ENCODE measurements around the gene CLMP.
A peak's percentile ranks its signal among the peaks of the same experiment; 100 is the strongest.
"Not testable (repeated sequence)": the region's sequence is repeated elsewhere in the genome, so short reads cannot be mapped to it uniquely, and the experiment has no call there.

CLMP gene

GRCh38 chr11:123216249-123216648 lies 21.2 kb upstream of the CLMP start:
- DNase-seq, result no peak

DNA sequence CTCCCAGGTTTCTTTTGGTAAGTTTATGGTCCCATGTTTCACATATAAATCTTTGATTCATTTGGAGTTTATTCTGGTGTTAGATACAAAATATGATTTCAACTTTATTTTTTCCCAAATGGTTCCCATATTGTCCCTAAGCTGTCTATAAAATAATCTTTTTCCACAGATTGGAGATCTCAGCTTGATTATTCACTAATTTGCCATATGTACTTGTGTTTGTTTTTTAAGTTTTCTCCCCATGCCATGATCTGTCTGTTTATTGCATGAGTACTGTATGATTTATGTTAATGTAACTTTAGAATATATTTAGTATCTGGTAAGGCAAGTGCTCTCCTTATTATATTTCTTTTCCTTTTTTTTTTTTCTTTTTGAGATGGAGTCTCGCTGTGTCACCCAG lies 19.9 kb upstream of the CLMP start:
- DNase-seq, result no peak

DNA sequence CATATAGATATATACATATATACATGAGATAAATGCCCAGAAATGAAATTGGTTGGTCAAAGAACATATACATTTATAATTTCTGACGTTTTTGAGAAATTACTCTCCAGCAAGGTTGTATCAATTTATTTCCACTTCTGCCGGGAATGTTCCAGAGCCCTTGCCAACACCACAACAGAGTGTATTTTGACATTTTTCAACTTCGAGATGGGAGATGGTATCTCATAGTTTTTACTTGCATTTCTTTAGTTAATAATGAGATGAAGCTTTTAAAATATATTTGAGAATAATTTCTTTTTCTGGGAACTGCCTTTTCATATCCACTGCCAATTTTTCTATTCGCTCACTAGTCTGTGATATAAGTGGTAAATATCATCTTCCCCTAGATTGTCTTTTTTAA lies 19.3 kb upstream of the CLMP start:
- DNase-seq, result no peak

DNA sequence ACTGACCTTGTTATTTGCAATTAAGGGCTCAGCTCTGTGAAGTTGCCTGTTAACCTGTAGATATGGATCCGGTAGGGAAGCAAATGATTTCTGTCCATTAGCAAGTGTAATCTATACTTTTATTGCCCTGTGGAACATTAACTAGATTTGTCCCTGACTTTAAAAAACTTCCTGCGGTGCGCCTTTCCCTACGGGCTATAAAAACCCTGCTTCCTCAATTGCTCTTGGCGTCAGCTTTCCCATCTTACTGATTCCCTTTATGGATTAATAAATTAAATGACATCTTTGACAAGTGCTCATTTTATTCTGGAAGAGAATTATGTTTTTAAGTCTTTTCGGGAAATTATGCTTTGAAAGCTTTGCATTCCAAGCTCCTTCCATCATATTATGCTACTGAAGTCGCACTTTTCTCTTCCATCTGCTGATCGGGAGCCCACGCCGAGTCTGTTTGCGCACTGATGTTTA lies 18.3 kb upstream of the CLMP start:
- no peak for DNase-seq

- DNase-seq, result no peak
Measured at GRCh38 chr11:123212406-123212805, 17.4 kb upstream of the CLMP start.

- no peak for DNase-seq
Measured at GRCh38 chr11:123211981-123212380, 16.9 kb upstream of the CLMP start.

- no peak for DNase-seq
Measured at GRCh38 chr11:123211149-123211852, 16.3 kb upstream of the CLMP start.

GRCh38 chr11:123209591-123209990 lies 14.5 kb upstream of the CLMP start:
- DNase-seq, result no peak

GRCh38 chr11:123206791-123207434 lies 11.9 kb upstream of the CLMP start:
- DNase-seq, result no peak

DNA sequence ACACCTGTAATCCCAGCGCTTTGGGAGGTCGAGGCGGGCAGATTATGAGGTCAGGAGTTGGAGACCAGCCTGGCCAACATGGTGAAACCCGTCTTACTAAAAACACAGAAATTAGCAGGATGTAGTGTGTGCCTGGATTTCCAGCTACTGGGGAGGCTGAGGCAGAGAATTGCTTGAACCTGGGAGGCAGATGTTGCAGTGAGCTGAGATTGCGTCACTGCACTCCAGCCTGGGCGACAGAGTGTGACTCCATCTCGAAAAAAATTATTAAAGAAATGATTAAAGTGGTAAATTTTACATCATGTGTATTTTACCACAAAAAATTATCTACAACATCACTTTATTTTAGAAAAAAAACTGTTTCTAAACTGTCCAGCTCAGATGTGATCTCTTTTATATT lies 11.0 kb upstream of the CLMP start:
- not testable (repeated sequence) for DNase-seq

GRCh38 chr11:123203934-123204333 lies 8.9 kb upstream of the CLMP start:
- no peak for DNase-seq

DNA sequence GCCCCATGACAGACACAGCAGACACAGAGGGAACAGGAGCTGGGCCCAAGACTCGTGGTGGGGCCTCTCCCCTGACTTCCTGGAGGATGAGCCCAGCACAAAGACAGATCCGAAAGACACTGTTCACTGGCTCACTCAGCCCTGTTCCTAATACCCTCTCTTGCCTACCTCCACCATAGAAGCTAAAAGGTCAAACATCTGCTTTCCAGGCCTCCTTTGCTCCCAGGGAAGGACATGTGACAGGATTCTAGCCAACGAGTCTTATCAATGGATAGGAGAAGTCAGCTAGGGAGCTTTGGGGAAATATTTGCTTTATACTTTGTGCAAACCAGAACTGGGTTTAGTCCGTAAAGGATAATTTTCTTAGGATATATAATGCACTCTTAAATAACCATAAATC lies 8.4 kb upstream of the CLMP start:
- no peak for DNase-seq

GRCh38 chr11:123202155-123203151 lies 7.4 kb upstream of the CLMP start:
- no peak for DNase-seq

DNA sequence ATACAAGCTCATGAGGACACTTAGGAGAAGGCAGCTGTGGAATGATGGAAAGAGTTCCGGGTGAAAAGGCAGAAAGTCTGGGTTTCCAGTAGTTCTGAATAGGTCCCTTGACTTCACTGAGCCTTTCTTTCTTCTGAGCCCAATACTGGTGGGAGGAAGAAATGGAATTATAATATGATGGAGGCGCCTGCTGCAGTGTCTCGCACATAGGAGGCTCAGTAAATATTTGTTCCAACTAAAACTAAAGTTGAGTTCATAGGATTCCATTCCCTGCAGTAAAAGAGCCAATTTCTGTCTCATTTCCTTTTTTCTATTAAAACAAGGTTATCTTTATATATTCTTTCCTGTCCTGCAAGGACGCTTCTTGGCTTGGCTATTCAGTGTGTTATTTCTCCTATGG lies 5.2 kb upstream of the CLMP start:
- no peak for DNase-seq

- DNase-seq, result peak; percentile 28
Measured at GRCh38 chr11:123197711-123198110, 2.7 kb upstream of the CLMP start.

GRCh38 chr11:123196060-123196714 lies 1.1 kb upstream of the CLMP start:
- no peak for DNase-seq

- no peak for DNase-seq
Measured at GRCh38 chr11:123194337-123195187, 486 bp downstream of the CLMP start.

- no peak for DNase-seq
Measured at GRCh38 chr11:123193742-123194141, 1.3 kb downstream of the CLMP start.

- DNase-seq, result no peak
Measured at GRCh38 chr11:123191939-123192338, 3.1 kb downstream of the CLMP start.

GRCh38 chr11:123190518-123190917 lies 4.5 kb downstream of the CLMP start:
- DNase-seq, result no peak

DNA sequence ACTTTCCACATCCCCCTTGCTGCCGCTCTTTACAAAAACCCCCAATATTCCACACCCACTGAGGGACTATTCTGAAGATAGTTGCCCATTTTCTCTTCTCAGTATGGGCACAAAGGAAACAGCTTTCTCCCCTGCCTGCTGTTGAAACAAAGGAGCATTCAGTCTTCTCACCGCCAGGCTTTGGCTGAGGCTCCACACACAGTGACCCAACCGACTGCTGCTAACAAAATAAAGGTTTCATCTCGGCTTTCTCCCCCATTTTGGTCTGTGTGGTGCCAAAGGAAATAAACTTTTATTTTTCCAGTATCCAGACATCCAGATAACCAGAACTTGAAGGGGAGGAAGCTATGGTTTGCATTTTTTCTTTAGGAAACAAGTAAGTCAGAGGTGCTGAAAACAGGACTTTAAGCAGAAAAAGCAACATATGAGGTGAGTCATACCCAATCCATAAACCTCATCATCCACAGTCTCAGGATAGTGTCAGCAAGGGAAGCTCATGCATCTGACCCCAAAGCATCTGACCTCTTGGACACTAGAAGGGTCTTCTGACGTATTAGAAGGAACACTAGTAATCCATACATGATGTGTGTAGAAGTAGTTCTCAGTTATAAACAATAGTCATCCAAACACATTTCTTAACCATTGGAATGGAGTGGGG lies 6.4 kb downstream of the CLMP start:
- DNase-seq, result no peak
